ENCODE results near the gene HIF1AN.
"Not testable (repeated sequence)": the region's sequence is repeated elsewhere in the genome, so short reads cannot be mapped to it uniquely, and the experiment has no call there.

Gene HIF1AN

GRCh38 chr10:100567249-100567648 lies 31.5 kb downstream of the HIF1AN start:
- DNase-seq (ENCODE audit: low spot score), result no peak

DNA sequence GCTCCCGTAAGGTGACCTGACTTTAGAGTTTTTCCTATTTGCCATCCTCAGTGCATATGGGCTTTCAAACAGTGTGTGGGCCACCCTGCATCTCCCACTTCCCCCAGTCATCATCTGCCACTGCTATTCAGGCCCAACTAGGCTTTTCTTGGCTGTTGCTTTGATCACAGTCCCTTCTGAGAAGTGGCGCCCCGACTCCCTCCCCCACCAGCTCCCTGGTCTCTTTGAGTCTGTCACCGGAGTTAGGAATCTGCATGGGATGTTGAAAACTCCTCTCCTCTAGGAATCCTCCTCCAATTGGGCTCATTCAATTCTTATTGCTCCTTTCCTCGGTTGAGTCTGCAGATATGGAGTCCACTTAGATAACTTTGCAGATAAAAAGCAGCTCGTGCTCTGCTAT lies 32.1 kb downstream of the HIF1AN start:
- no peak for DNase-seq (ENCODE audit: low spot score)

GRCh38 chr10:100568912-100569311 lies 33.2 kb downstream of the HIF1AN start:
- DNase-seq (ENCODE audit: low spot score), result no peak

- no peak for DNase-seq (ENCODE audit: low spot score)
Observed at GRCh38 chr10:100569687-100570481, 34.1 kb downstream of the HIF1AN start.

- DNase-seq (ENCODE audit: low spot score), result no peak
Observed at GRCh38 chr10:100570506-100570905, 34.8 kb downstream of the HIF1AN start.

DNA sequence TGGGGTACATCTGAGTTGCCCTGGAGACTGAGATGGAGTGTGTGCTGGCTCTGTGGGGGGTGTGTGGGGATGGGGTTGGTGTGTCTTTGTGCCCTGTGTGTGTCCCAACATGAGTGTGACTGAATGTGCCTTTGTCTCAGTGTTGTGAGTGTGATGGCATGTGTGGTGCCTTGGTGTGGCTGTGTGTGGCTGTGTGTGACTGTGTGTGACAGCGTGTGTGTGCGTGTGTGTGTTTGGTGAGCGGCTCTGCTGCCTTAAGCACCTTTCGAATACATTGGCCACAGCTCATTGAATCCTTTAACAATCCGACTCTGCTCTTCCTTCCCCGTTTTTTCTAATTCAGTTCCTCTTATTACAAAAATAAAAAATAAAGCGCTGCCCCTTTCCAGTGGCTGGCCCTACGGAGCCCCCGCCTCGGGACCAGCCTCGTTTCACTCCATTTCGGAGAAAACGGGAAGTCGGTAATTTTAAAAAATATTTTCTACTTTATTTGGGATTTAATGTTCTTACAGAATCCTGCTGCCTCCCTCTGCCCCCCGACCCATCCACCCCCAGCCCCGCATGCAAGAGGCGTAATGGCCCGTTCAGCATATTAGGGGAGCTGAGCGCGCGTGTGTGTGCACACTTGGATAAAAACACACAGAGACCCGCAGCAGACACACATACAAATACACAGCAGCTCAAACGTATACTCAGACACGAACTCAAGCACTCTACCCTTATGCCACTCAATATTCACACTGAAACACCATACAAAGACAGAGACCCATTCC lies 35.5 kb downstream of the HIF1AN start:
- DNase-seq (ENCODE audit: low spot score), result no peak

- not testable (repeated sequence) for DNase-seq (ENCODE audit: low spot score)
Observed at GRCh38 chr10:100575146-100575545, 39.4 kb downstream of the HIF1AN start.

GRCh38 chr10:100575585-100576281 lies 40.0 kb downstream of the HIF1AN start:
- DNase-seq (ENCODE audit: low spot score), result no peak

DNA sequence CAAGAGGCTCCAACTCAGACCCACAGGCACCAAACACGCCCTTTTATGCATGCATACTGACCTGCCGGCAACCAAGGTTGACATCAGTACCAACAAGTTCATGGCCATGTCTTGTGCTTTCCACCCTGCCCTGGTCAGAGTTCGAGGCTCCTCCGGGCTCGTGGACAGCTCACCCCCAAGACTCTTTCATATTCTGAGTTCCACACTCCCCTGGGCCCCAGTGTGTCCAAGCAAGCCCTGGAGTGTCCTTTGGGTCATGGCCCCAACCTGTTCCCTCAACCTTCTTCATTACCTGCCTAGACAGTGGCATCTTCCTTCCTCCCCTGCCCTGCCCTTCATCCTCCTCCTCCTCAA lies 40.5 kb downstream of the HIF1AN start:
- no peak for DNase-seq (ENCODE audit: low spot score)

DNA sequence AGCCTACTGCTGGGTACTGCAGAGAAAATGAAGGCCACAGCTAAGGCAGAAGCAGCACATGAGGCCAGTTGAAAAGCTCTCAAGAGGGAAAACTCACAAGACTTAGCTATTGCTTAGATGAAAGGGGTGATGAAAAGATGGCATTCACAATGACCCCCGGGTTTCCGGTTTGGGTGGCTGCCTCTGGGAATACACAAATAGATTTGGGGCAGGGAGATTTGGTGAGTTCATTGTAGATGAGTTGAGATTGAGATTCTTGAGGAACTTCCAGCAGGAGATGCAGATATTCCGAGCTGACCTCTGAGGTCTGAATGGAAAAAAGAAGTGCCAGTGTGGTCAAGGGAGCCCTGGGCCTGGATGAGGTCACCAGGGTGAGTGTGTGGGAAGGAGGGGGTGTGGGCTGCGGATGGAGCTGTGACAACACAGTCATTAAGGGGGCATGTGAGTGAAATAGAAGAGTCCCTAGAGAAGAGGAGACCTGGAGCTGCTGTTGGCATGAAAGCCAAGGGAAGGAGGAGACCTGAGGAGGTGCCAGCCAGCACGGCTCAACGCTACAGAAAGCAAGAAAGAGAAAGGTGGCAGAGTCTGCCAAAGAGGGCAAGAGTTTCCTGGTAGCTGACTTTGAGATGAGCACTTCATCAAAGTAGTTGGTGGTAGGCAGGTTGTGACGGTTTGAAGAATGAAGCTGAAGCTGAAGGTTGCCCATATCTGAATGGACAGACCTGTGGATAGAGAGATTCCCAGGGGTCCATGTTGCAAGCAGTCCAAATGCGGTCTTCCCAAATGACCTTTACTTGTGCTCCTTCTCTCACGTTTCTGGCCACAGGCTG lies 43.7 kb downstream of the HIF1AN start:
- no peak for DNase-seq (ENCODE audit: low spot score)

DNA sequence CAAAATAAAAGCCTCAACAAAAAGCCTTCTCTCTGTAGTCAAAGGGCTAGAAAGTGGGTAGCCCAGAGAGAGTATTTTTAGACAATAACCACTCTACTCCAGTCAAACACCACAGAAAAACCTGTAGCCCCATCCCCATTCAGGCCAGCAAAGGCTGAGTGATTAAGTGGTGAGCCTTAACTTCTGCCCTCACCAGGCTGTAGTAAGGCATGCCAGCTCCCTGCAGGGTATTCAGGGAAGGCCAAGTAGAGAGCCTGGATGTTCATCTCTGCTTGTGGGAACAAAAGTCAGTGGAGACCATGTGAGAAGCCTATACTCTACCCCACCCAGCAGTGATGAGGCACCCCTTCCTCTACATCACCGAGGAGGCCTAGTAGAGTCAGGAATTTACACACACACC lies 51.2 kb downstream of the HIF1AN start:
- DNase-seq (ENCODE audit: low spot score), result no peak

DNA sequence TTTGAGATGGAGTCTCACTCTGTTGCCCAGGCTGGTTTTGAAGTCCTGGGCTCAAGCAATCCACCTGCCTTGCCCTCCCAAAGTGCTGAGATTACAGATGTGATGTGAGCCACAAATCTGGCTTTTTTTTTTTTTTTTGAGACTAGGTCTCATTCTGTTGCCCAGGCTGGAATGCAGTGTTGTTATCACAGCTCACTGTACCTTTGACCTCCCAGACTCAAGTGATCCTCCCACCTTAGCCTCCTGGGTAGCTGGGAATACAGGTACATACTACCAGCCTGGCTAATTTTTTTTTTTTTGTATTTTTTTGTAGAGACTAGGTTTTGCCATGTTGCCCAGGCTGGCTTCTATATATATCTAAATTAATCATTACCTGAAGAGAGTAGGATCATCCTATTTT lies 62.4 kb downstream of the HIF1AN start:
- no peak for DNase-seq (ENCODE audit: low spot score)

- peak; percentile 21 for DNase-seq (ENCODE audit: low spot score)
Observed at GRCh38 chr10:100600218-100600617, 64.5 kb downstream of the HIF1AN start.

GRCh38 chr10:100607439-100607838 lies 71.7 kb downstream of the HIF1AN start:
- DNase-seq (ENCODE audit: low spot score), result no peak

All from Ammon's horn (tissue), 1 donor.